ENCODE results near the gene PACS2.
"Not testable (repeated sequence)": the region's sequence is repeated elsewhere in the genome, so short reads cannot be mapped to it uniquely, and the experiment has no call there.

PACS2 gene

DNA sequence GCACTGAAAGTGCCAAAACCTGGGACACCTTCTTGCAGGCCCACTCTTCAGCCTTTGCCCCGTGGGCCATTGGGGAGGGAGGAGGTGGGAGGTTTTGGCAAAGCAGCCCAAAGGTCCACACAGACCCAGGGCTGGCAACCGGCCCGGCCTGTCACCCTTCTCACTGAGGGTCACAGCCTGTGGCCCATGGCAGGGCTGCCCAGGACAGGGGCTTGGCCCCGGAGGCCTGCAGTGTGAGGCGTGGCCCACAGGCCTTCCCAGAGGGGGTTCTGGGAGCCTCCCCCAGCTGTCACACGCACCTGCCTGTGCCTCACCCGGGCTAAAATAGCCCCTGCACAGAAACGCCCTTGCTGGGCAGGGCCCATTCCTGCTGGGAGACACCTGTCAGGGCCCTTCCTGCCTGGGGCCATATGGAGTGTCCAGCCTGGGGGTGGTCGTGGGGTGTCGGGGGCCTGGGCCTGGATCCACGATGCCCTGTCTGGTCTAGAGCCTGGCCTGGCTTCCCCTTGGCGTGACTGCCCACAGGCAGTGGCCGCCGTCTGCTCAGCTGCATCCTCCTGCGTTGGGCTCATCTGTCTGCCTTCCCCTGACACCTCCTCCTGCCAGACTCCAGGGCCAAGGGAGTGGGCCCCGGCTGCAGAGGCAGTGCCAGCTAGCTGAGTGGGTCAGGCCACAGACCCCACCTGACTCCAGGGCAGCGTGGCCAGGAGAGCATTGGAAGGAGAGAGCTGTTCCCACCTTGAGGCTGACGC, 19.2 kb downstream of the PACS2 start:
- DNase-seq, result no peak

GRCh38 chr14:105334383-105335230, 20.1 kb downstream of the PACS2 start:
- DNase-seq, result no peak

- DNase-seq, result not testable (repeated sequence)
Measured at GRCh38 chr14:105335231-105335542, 20.6 kb downstream of the PACS2 start.

DNA sequence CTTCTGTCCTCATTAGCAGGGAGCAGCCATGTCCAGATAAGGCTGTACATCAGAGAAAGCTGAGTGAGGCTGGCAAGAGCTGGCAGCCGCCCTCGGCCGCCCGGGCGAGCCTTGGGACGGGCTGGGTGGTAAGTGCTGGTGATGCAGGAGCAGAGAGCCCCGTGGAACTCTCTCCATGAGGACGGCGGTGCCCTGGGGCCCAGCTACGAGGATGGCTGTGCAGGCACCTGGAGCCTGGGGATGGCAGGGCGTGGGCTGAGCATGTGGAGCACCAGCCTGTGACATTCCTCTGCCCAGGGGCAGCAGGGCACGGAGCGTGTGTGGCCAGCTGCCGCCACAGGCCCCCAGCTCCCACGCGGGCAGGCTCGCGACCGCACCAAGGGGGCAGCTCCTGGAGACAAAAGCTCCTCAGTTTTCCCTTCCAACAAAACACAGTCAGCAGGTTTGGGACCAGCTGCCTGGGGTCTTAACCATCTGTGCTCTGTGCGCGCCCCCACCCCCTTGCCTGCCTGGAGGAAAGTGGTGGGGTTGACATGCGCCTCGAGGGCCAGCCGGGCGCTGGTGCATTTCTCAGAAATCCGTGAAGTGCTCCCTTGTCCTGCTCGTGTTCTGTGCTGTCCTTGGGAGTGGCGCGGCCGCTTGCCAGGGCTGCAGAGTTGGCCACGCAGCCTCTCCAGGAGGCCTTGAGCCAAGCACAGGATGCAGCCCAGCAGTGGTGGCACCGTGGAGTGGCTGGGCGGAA, 21.4 kb downstream of the PACS2 start:
- DNase-seq, result no peak

GRCh38 chr14:105336477-105337287, 22.1 kb downstream of the PACS2 start:
- DNase-seq, result no peak

GRCh38 chr14:105337433-105337832, 22.9 kb downstream of the PACS2 start:
- no peak for DNase-seq

DNA sequence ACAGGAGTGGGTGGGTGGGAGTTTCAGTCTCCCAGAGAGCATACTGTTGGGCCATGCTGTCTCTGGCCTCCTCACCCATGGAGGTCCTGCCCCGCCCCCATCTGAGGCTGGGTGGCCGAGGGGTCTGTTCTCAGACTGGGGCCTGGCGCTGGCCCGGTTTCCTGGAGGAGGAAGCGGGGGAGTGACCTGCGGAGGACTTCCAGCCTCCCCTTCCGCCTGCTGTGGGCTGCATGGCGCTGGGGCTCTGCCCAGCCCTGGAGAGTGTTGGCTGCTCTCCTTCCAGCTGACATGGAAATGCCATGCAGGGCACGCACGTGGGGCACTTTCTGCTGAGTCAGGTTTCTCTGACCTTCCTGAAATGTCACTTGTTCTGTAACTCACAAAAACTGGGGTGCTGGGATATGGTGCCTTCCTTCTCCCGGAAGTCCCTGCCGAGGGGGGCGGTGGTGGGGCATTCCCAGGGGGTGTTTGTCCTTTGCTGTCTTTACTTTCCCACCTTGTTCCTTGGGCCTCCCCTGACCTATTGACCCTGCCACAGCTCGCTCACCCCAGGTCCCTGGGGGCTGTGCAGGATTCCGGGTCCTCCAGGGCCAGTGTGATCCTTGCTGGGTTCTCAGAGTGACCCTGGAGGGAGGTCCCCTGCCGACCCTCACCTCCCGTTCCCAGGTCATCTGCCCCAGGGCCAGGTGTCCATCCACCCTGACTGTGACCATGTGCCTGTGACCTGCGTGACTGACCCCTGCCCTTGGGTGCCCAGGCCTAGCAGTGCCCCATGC, 23.6 kb downstream of the PACS2 start:
- no peak for DNase-seq

DNA sequence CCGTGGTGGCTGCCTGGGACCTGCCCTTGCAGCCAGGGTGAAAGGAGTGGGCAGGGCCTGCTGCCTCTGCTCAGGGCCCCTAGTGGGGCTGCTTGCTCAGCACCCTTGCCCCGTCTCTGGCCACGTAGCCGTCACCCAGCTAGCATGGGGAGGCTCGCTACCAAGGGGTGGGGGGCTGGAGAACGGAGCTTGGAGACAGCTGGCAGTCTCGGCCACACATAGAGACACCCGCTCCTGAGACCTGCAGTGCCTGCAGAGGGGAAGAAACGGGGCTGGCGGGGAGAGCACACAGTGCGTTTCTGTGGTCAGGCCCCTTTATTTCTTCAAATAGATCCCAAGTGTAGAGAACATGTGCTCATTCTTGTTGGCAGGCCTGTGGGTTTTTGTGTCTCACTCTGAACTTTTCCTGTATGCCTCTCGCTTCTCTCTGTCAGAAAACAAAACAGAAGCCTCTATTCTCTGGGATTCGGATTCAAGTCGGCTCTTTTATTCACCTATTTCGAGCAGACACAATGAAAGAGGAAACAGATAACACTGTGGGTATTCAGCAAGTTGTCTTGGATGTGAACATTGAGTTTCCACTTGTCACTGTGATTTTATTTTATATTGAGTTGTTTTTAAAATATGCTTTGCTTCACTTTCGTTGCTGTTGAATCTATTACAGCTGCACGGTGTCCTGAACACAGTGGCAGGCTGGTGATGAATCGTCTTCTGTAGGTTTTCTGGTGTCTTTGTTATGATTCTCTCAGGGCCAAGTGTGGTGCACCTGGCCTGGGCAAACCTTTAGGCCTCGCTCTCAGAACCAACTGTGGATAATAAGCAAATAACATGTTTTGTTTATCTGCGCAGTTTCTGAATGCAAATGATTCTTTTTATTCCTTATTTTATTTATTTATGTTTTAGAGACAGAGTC, 26.5 kb downstream of the PACS2 start:
- DNase-seq, result no peak

DNA sequence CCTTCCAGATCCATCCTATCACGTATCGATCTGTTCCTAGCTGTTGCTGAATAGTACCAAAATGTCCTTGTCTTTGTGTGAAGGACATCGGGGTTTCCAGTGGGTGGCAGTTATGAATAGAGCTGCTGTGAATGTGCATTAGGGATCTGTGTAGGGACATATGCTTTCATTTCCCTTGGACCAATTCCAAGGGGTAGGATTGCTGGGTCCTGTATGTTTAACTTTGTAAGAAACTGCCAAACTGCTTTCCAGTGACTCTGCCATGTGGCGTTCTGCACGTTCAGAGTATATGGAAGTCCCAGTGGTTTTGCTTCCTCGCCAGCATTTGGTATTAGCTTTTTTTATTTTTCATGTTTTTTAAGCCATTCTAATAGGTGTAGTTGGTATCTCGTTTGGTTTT, 28.6 kb downstream of the PACS2 start:
- DNase-seq, result no peak

- DNase-seq, result no peak
Measured at GRCh38 chr14:105346200-105346533, 31.6 kb downstream of the PACS2 start.

GRCh38 chr14:105346876-105347586, 32.5 kb downstream of the PACS2 start:
- no peak for DNase-seq

DNA sequence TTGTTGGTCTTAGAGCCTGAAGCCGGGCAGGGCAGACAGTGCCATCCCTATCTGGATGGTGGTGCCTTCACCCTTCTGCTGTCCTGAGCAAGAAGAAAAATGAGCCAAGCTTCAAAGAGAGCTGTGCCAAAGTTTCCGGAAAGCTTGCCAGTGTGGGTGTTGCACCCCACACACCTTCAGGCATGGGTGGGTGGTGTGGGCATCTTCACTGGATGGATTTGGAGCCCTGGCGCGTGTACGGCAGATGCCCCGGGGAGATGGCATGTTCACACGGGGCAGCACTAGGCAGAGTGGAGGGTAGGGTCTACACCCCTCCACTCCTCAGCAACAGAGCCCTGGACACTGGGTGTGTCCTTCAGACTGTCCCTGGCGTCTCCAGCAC, 33.0 kb downstream of the PACS2 start:
- DNase-seq, result no peak

- DNase-seq, result no peak
Measured at GRCh38 chr14:105348169-105348944, 33.8 kb downstream of the PACS2 start.

DNA sequence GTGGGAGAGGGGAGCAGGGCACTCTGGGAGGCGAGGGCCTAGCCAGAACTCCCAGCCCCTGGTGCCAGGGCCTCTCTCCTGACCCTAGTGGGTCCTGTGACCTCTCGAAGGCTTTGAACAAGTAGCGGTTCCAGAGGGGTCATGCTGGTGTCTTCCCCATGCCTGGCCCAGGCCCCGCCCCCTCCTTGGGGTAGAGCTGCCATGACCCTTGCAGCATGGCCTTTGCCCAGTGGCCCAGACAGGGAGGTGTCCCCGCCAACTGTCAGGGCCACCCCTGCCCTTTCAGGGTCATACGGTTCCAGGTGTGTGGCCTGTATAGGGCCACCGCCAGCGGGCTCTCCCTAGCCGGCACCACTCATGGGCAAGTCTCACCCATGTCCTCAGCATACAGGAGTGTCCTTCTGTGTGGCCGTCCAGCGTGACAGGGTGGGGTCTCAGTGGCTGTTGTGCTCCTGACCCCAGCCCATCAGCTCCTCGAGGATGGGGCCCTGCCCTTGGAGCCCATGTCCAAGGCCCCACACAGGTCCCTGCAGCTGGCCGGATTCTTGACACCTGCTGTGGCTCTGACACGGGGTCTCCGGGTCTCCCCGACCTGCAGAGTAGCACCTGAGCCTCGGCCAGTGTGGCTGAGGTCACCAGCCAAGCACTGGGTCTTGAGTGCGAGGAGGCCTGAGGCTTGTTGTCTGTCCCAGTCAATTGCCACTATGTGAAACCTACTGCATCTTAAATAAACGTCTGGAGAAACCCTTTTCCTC, 34.6 kb downstream of the PACS2 start:
- DNase-seq, result no peak

GRCh38 chr14:105349992-105350391, 35.4 kb downstream of the PACS2 start:
- DNase-seq, result no peak

DNA sequence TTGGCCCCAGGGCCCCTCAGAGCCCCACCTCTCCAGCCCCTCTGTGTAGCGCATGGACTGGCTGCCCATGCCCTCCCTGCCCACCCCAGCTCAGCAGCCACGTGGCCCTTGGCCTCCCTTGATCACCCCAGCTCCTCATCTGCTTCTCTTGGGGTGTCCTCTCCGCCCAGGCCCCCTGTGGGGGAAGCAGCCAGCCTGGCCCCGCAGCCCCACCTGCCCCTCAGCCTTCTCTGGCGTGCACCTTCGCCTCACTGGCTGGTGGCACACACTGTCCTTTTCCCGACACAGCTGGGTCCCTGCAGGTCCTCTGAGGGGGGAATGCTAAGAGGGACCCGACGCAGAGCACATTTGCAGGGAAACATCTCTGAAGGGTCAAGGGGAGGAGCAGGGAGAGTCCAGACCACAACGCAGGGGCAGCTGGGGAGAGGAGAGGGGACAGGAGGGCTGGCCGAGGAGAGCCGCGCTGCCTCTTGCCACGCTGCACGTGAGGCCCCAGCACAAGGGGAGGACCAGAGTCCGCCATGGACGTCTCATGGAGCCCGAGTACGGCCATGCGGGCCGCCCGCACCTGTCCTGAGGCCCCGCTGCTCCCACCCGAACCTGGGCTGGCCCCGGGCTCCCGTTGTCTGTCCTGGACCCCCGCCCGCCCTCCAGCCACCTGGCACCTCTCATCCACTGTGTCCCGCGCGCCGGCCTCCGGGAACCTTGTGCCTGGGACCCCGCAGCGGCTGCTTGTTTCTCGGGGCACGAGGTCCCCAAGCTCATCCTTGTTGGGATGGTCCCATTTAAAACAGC, 36.1 kb downstream of the PACS2 start:
- no peak for DNase-seq

GRCh38 chr14:105351410-105351809, 36.9 kb downstream of the PACS2 start:
- DNase-seq, result no peak
